GM18520 (cell line): ENCODE measurements around the gene EIF4E2.
"Not testable (repeated sequence)": the region's sequence is repeated elsewhere in the genome, so short reads cannot be mapped to it uniquely, and the experiment has no call there.

Experiments used
- ATAC-seq: cut with Tn5 transposase; IDR thresholded peaks from one replicate; pipeline ENCODE4 v1.9.1; 2021; ENCODE audit not compliant: unreplicated experiment

The EIF4E2 gene

GRCh38 chr2:232521959-232522622, 28.4 kb upstream of the EIF4E2 start:
- no peak for ATAC-seq

DNA sequence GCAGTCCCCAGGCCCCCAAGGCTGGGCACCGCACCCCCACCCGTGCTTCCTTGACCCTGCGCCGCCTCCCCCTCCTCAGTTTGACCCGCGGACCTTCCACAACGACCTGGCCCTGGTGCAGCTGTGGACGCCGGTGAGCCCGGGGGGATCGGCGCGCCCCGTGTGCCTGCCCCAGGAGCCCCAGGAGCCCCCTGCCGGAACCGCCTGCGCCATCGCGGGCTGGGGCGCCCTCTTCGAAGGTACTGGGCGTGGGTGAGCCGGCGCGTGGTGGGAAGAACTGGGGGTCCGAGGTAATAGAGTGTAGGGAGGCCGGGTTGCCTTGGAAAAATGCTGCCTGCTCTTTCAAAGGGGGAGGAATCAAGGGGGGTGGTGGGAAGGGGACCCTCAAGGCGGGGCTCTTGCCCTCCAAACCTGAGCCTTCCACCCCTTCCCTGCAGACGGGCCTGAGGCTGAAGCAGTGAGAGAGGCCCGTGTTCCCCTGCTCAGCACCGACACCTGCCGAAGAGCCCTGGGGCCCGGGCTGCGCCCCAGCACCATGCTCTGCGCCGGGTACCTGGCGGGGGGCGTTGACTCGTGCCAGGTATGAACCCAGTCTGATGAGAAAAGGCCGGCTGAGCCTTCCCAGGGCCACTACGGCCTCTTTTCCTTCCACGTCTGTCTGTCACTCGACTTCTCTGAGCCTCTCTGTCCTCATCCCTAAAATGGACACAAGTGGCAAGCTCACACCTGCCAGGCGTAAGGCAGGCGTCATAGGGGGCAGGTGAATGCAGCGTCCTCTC, 27.7 kb upstream of the EIF4E2 start:
- ATAC-seq, result no peak

- no peak for ATAC-seq
Measured at GRCh38 chr2:232523402-232523681, 27.1 kb upstream of the EIF4E2 start.

- no peak for ATAC-seq
Measured at GRCh38 chr2:232523682-232524597, 26.5 kb upstream of the EIF4E2 start.

- no peak for ATAC-seq
Measured at GRCh38 chr2:232524771-232525170, 25.7 kb upstream of the EIF4E2 start.

GRCh38 chr2:232525199-232525598, 25.3 kb upstream of the EIF4E2 start:
- ATAC-seq, result no peak

- no peak for ATAC-seq
Measured at GRCh38 chr2:232525791-232526371, 24.6 kb upstream of the EIF4E2 start, which contains the start of gene CHRND. Gene CHRND, plus strand, starts transcription at chr2:232526160. Its CDS starts 56 bp downstream, at chr2:232526216.

GRCh38 chr2:232526372-232526941, 24.0 kb upstream of the EIF4E2 start:
- ATAC-seq, result no peak

DNA sequence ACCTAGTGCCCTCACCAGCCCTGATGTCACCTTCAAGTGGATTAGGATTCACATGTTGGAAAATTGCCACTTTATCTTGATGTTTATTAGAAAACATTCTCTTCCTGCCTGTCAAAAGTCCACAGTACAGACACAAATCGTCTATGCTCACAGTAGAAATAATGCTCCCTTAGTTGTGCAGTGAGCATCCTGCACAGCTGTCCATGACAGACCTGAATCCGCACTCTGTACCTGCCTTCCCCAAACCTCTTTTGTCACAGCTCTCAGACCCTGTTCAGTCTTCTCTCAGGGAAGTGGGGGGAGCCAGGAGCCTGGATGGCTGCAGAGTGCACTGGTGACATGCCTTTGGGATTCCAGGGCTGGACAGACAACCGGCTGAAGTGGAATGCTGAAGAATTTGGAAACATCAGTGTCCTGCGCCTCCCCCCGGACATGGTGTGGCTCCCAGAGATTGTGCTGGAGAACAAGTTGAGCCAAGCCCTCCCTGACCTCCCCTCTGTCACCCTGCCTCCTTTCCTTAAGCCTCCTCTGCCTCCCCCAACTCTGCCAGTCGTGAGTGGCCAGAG, 22.5 kb upstream of the EIF4E2 start:
- no peak for ATAC-seq

- ATAC-seq, result no peak
Measured at GRCh38 chr2:232528746-232529460, 21.6 kb upstream of the EIF4E2 start.

GRCh38 chr2:232529806-232530547, 20.5 kb upstream of the EIF4E2 start:
- no peak for ATAC-seq

- ATAC-seq, result no peak
Measured at GRCh38 chr2:232530626-232531260, 19.7 kb upstream of the EIF4E2 start.

DNA sequence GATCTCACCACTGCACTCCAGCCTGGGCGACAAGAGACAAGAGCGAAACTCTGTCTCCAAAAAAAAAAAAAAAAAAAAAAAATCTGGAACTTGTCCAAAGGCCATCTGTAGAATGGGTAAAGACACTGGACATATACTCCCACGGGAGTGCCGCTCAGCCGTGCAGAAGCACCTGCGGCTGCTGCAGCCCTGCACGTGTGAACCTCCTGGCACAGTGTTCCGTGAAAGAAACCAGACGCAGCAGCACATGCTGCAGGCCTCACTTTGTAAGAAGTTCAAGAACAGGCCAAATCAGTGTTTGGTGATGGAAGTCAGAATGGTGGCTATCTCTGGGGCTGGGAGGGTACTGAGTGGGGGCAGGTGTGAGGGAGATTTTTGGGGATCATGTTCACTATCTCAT, 18.1 kb upstream of the EIF4E2 start:
- ATAC-seq, result no peak

DNA sequence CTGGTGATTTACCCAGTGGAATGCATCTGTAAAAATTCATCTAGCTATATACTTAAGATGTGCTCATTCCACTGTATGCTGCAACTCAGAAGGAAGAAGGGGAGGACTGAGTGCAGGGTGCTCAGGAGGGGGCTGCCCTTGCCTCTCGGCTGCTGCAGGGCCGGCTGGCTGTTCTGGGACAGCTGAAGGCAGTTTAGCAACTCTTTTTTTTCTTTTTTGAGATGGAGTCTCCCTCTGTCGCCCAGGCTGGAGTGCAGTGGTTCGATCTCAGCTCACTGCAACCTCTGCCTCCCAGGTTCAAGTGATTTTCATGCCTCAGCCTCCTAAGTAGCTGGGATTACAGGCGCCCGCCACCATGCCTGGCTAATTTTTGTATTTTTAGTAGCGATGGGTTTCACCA, 17.7 kb upstream of the EIF4E2 start:
- not testable (repeated sequence) for ATAC-seq

DNA sequence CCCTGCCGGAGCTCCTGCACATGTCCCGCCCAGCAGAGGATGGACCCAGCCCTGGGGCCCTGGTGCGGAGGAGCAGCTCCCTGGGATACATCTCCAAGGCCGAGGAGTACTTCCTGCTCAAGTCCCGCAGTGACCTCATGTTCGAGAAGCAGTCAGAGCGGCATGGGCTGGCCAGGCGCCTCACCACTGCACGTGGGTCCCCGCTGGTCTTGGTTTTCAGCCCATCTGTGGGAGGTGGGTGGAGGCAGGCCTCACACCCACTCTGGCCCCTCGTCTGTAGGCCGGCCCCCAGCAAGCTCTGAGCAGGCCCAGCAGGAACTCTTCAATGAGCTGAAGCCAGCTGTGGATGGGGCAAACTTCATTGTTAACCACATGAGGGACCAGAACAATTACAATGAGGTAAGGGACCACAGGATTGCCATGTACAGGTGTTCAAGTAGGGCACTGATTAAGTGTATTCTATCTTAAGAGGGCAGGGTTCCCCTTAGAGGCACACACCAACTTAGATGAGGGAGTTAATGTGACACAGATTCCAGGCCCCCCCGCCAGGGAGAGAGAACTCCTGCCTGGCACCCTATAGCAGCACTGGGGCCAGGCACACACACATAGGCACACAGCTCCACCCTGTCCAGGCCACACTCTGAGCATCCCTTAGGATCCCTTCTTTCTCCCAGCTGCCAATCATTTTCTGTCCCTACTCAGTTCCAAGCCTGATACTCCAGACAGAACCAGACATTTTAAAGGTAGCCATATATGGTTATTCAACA, 16.4 kb upstream of the EIF4E2 start:
- ATAC-seq, result no peak

- no peak for ATAC-seq
Measured at GRCh38 chr2:232534940-232535651, 15.4 kb upstream of the EIF4E2 start.

- ATAC-seq, result no peak
Measured at GRCh38 chr2:232535761-232536530, 14.5 kb upstream of the EIF4E2 start.
